HG02884 (cell line): ENCODE measurements around the gene OVCH1.
"Not testable (repeated sequence)": the region's sequence is repeated elsewhere in the genome, so short reads cannot be mapped to it uniquely, and the experiment has no call there.

Experiments used
- ATAC-seq: cut with Tn5 transposase; IDR thresholded peaks from one replicate; pipeline ENCODE4 v1.9.1; 2021; ENCODE audit warnings: mild to moderate bottlenecking, moderate library complexity; ENCODE audit not compliant: unreplicated experiment

Gene OVCH1

GRCh38 chr12:29405561-29405960 lies 91.9 kb downstream of the OVCH1 start:
- ATAC-seq: no peak

- ATAC-seq: no peak
Observed at GRCh38 chr12:29403991-29404390, 93.5 kb downstream of the OVCH1 start.

GRCh38 chr12:29402437-29402836 lies 95.0 kb downstream of the OVCH1 start:
- ATAC-seq: no peak

GRCh38 chr12:29398495-29398894 lies 99.0 kb downstream of the OVCH1 start:
- peak; percentile 84 for ATAC-seq

- no peak for ATAC-seq
Observed at GRCh38 chr12:29396774-29397173, 100.7 kb downstream of the OVCH1 start.

- ATAC-seq: no peak
Observed at GRCh38 chr12:29395356-29395755, 102.1 kb downstream of the OVCH1 start.

- ATAC-seq: not testable (repeated sequence)
Observed at GRCh38 chr12:29390419-29390818, 107.1 kb downstream of the OVCH1 start.

- no peak for ATAC-seq
Observed at GRCh38 chr12:29389295-29389919, 108.1 kb downstream of the OVCH1 start.

GRCh38 chr12:29386084-29386680 lies 111.3 kb downstream of the OVCH1 start:
- not testable (repeated sequence) for ATAC-seq

- not testable (repeated sequence) for ATAC-seq
Observed at GRCh38 chr12:29385194-29385593, 112.3 kb downstream of the OVCH1 start.

GRCh38 chr12:29382251-29382650 lies 115.2 kb downstream of the OVCH1 start:
- no peak for ATAC-seq

- peak; percentile 93 for ATAC-seq
Observed at GRCh38 chr12:29380536-29381523, 116.7 kb downstream of the OVCH1 start, which contains the start of gene ERGIC2. Gene ERGIC2 (minus strand): TSS chr12:29381172. CDS start chr12:29371633, 9,539 bp downstream.
